UCSD-AML1 (cell line): ENCODE results near the gene SAMD5.

Experiments
- DNase-seq: peaks from one replicate; lab custom pipeline; 2025; ENCODE audit not compliant: unreplicated experiment; lab: John Stamatoyannopoulos, UW

Gene SAMD5

DNA sequence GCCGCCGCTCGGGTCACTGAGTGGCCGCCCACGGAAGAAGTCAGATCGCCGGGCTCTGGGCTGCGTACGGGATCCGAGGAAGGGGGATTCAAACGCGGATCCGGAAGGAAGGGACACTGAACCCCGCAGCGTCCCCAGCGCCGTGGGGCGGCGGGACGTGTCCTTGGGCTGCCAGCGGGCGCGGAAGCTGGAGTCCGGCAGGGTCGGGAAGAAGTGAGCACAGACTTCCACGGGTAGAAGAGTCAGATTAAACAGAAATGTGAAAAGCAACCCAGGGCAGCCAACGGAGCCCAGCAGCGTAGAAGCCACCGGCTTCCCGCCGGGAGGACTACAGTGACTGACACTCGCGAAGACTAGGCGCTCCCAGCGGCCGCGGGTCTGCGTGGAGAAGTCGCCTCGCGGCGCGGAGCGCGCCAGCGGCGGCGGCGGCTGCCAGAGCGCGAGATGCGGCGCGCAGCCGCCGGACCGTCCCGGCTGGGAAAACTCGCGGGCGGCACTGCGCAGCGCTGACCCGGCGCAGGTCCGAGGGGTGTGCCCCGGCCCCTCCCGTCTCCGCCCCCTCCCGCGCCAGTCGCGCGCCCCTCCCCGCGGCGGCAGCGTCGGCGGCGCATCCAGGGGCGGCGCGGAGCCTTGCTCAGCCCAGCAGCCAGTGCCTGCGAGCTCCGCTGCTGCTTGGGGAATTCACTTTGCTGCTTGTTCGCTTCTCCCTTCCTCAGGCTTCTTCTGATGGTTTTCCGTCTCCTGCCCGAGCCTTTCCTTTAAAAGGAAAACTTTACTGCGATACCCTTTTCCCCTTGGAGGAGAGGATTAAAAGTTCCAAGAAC is at the start of gene SAMD5:
Gene SAMD5, plus strand, starts transcription at position 649 of the 824 bp plus-strand sequence. CDS start 239 bp downstream, outside the sequence.
- peak; percentile 29 for DNase-seq

DNA sequence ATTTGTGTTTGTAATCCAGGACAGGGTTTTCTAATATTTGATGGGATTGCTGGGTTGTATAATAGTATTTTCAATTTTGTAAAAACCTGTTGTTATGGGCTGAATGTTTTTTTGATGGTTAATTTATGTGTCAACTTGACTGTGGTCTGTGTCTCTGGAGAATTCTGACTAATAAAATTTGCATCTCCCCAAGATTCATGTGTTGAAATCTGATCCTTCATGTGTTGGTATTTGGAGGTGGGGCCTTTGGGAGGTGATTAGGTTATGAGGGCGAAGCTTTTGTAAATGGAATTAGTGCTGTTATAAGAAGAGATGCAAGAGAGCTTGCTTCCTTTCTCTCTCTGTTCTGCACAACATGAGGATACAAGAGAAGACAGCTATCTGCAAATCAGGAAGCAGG is 48.7 kb upstream of the SAMD5 start:
- no peak for DNase-seq

DNA sequence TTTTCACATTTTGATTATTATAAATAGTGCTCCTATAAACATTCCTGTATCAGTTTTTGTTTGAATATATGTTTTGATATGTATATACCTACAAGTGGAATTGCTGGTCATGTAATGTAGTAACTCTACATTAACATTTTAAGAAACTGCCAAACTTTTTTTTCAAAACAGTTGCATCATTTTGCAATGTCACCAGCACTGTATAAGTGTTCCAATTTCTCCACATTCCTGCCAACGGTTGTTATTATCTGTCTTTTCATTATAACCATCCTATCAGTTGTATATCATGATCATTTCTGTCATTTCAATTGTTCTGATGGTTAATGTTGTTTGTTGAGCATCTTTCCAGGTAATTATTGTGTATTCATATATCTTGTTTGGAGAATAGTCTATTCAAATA is 44.8 kb upstream of the SAMD5 start:
- DNase-seq, result no peak

DNA sequence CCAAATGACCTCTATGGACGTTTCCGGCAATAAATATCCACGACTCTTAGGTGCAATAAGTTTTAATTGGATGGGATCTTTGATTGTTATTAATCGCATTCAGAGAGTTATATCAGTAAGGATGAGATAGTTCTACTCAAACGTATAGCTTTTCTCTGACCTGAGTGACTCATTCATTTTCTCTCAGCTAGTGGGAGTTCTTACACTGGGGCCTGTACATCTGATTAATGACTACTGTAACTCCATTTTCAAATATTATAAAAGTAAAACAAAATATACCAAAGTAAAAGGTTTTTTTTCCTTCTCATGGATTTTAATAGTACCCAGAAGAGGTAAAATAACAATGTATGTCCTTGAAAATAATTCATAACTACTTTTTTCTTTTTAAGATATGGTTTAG is 41.1 kb upstream of the SAMD5 start:
- DNase-seq, result no peak

DNA sequence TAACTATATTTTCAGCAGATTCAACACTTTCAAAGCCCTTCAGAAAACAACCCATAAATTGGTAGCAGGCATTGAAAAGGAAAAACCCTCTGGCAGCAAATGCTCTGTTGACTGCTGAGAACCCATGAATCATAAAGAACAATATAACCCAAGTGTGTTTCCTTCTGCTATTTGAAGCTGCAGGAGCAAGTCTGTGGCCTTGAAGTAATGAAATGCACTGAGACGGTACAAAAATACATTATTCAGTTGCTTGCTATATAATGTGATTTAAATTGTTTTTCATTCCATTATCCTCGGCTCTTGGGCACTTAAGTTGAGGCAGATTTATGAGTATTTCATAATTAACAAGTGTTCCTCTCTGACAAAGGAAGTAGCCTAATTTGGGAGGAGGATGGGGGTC is 40.6 kb upstream of the SAMD5 start:
- no peak for DNase-seq

DNA sequence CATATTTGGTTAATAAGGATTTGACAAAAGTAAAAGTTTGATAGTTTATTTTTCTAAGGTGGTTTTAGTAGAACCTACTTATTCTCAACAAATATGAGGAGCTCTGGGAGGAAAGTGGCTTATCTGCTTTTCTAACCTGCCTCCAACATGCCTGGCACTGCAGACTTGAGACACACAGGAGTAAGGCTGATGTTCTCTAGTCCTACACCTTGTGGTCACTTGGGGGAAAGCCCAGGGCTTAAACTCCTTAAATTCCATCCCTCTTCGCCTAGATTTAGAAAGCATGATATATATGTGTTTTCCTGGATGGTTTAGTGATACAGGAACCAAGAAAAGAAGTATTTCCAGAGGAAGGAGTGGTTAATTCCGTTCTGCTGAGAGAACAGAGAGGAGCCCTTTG is 39.9 kb upstream of the SAMD5 start:
- no peak for DNase-seq

DNA sequence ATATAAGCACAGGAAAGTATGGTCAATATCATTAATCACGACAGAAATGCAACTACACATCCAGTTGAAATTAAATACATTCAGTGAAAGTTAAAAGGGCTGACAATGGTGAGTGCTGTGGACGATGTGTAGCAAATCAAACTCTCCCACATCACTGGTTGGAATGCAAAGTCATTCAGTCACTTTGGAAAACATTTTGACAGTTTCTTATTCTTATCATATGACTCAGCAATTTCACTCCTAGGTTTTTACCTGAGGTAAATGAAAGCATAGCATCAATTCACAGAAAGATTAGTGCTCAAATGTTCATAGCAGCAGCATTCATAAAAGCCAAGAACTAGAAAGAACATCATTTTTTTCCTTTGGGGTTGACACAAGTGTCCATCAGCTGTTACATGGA is 28.6 kb upstream of the SAMD5 start:
- no peak for DNase-seq

DNA sequence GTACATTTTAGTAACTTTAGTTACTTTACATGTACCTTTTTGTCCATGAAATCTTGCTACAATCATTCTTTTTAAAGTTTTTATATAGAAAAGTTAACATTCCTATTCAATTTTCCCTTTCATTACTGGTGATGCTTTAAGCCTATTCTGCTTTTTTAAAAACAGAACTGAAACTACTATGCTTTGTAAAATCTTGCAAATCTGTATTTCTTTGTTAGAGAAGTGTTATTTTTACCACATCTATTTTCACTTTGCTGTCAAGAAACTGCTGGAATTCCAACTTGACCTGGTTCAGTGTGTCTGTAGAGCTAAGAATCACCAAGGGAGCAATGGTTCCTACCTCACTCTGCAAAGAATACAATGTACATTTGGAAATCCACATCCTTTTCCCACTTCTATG is 21.8 kb upstream of the SAMD5 start:
- DNase-seq, result no peak

DNA sequence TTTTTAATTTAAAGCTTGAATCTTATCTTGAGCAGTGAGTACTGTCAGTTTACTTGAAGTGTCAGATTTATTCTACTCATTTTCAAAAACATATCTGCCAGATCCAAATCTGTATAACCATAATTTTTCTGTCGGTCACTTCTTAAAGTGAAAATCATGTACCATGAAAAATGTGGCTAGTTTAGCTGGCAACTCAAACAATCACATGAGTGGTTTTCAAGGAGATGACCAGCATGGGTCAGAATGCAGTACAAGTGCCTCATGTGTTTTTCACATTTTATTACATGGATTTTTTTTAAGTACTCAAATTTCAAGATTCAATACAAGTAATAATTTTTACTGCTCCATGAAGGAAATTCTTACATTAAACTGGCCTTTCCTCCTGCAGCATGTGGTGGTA is 11.0 kb upstream of the SAMD5 start:
- no peak for DNase-seq

DNA sequence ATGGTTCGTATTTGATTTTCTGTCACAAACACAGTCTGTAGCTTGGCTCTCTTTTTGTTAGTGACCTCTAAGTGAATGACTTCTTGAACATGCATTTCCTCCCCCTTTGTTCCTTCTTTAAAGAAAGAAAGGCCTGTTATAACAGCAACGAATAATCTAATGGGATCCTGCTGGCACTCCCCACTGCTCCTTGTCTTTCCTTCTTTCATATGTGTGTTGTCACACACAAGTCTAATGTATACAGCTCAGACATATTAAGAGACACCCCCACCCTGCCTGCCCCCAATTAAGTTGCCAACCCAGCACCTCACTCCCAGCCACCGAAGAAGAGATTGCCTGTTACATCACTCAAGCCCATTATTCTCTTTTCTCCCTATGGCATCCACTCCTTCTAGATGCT is 4.9 kb upstream of the SAMD5 start:
- no peak for DNase-seq

DNA sequence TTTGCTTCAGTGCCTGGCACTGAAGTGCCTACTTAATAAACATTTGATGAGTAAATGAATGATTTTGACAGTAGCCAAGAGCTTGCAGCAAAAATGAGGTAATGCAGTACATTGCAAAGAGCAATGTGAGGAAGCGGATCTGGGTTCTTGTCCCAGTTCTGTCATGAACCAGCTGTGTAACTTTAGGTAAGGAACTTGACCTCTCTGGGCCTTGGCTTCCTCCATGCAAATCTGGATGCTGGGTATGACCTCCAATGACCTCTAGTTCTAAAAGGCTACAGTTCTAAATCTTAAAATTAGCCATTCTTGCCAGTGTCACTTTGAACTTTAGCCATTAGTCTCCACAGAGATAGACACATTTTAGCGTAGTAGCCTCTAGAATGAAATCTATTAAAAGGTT is 3.6 kb upstream of the SAMD5 start:
- DNase-seq, result no peak

DNA sequence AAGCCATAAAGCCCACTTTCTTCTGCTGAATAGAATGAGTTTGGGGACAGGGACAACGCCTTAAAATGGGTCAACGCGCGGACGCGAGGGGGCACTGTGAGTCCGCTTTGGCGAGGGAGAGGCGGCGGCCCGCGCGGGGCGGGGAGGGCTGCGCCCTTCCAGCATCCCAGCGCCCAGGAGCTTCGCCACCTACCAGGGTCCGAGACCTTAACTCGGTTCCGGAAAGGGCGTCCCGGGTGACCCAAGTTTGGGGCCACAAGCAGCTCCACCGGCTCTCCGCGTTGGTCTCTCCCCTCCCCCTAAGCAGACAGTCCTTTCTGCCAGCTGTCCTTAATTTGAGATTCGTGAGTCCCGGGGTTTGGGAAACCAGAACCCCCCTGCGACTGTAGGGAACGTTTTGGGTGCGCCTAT is 1.8 kb upstream of the SAMD5 start:
- peak; percentile 45 for DNase-seq

DNA sequence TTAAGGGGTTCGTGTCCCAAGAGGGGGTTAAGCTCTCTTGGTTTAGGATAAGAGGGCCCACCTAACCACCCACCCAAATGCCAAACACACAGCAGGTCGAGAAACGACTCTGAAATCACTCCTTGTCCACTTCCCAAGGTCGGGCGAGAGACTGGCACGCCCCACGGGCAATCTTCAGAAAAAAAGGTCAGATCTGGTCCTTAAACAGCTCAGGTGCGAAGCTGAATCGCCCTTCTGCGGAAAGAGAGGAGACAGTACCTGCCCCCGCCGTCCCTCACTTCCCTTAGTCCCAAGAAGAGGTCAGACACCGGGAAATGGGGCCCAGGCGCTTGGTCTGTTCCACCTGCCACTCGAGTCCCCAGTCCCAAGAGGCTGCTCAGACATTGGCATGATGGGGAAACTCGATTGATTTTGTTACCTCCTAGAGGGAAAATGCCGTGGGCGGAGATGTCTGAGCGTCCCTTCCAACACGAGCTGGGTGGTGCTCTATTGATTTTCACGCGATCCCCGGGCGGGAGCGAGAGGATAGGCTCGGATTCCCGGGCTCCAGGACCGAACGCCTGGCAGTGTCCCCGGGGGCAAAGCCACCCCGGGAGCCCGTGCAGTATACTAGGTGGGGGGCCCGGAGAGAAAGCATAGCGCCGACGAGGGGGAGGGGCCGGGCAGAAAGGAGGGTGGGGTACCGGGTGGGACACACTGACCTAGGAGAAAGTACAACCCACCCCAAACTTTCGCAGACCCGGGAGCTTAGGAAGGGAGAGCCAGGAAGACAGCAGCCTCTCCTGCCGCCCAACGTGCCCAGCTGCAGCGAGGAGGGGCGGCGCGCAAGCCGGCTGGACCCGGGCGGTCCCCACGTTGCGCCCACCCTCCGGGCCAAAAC is 1.1 kb upstream of the SAMD5 start:
- no peak for DNase-seq

DNA sequence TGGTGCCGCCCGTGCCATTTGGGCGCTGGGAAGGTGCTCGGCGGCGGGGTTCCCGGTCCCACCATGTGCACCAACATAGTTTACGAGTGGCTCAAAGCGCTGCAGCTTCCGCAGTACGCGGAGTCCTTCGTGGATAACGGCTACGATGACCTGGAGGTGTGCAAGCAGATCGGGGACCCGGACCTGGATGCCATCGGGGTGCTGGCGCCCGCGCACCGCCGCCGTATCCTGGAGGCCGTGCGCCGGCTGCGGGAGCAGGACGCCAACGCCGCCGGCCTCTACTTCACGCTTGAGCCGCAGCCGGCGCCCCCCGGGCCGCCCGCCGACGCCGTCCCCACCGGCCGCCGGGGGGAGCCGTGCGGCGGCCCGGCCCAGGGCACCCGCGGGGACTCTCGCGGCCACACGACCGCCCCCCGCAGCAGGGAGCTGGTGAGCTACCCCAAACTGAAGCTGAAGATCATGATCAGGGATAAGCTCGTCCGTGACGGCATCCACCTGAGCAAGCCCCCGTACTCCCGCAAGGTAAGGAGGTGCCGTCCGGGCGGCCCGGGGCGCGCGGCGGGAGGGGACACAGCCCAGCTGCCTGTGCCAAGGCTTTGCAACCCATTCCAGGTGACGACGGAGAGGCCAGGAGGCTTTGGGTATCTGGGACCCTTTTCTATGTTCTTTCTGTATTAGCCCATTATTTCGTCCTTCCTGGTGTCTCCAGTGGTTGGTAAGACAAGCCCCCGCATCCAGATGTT is 547 bp downstream of the SAMD5 start:
- DNase-seq, result no peak

DNA sequence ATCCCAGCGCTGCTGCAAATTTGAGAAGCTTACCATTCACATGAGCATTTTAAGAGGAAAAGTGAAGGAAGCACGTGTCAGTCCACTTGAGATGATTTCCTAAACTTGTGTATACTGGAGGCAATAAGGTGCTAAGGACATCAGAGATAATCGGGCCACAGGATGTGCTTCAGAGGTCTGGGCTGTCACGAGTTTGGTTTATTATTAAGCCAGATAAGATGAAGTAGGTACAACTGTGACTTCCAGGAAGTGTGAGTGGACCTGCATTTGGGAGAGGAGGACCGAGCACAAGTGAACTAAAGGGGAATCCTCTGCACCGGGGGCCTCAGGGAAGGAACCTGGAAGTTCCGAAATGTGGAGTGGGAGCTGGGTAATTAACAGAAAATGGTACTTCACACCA is 1.4 kb downstream of the SAMD5 start:
- DNase-seq, result no peak

DNA sequence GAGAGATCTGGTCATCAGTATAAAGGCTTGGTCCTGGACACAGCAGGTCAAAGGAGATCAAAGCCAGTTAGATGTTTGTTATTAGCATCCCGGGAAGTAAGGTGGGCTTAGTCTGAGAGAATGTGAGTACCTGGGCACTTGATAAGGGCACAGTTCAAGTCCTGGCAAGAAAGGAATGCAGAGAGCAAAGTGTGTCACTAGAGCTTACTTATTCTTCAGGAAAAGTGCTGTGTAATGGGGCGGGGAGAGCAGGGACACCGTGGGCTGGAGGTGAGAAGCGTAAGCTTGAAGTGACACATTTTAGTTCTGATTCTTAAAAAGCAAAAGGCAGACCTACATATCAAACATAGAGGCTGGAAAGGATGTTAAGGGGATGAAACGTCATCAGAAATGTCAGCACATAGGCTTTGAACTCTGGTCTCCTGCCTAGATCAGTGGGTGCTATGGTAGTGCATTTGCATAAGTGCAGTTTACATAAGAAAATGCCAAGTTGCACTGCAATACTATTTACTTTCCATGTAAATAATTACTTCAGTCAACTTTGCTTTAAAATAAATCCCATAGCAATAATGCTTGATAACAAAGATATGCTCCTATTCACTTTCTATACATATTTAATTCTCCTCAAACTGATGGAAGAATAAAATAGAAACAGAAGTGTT is 2.6 kb downstream of the SAMD5 start:
- no peak for DNase-seq

DNA sequence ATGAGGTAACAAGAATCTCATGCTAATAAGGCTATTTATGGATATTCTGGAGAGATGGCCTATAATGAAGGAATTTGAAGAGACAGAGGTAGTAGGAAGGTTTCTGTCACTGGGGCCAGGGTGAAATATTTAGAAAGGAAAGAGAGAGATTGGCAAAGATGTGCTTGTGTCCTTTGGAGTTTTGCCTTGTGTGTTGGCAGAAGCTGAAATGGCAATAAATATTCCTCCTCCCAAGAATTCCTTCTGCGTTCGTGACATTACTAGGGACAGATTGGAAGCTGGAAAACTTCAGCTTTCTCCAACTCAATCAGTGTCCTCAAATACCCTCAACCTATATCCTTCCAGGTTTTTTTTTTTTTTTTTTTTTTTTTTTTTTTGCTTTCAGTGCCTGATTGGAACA is 6.3 kb downstream of the SAMD5 start:
- DNase-seq, result no peak

DNA sequence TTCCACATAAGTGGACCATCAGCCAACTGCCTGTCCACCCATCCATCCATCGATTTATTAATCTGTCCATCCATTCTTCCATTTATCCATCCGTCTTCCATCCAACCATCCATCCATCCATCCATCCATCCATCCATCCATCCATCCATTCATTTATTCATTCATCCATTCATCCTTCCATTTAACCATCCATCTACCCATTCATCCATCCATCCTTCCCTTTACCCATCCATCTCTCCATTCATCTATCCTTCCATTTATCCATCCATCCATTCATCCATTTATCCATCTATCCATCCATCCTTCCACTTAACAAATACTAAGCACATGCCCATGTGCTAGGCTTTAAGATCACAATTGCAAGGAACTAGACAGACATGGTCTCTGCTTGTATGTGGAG is 6.8 kb downstream of the SAMD5 start:
- DNase-seq, result no peak

DNA sequence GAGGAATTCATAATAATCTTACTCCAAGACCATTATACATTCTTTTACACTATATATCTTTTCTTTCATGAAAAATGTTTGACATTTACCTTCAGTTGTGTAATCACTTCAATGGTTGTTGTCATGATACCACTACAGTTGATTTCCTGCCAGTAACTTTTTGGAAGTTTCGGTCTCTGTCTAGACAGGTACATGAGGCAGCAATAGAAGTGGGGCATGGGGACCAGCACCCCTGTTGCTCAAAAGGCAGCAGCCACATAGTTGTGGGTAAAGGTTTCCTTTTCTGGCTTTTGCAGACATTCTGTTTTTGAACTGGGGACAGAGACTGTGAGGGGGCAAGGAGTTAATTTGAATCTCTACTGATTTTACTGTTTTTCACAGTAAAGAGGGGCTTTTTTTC is 14.1 kb downstream of the SAMD5 start:
- no peak for DNase-seq

DNA sequence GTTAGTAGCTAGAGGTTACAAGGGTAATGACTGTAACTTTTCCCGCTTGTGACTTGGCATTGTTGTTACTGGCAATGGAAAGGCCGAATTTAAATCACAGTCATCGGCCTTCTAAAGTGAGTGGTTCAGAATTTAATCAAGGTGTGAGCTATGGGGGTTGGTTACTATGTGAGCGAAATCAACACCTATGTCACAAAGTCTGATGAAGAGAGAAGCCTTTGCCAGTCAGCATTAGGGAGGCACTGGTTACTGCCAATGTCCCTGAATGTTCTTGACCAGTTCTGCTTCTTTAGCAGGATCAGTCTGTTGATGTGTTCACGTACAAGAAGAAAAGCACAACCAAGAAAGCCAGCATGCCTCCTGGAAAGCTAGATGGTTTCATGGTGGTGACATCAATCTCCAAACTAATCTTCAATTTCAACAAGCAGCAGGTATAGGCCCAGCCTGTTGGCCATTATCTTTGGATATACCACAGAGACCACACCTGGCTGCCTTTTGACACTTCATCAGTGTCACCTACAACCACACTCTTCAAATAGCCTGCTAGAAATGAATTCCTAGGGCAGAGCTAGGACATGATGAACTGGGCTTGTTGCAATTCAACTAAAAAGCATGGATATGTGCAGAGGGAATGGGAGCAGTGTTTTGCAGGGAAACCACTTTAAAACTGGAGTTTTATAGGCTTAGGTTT is 17.2 kb downstream of the SAMD5 start:
- DNase-seq, result no peak
